Hematopoietic multipotent progenitor cell treated with erythropoietin and hydrocortisone succinate and interleukin-3 and kit ligand, for 4 days (in vitro differentiated cells): ENCODE measurements around the gene GBX2.
"Not testable (repeated sequence)": the region's sequence is repeated elsewhere in the genome, so short reads cannot be mapped to it uniquely, and the experiment has no call there.

Experiments
- DNase-seq: peaks from one replicate; pipeline ENCODE4 v3.0.0-alpha.2; 2015

The GBX2 gene

GRCh38 chr2:236143811-236144210 is 24.4 kb downstream of the GBX2 start:
- no peak for DNase-seq

GRCh38 chr2:236141616-236142015 is 26.6 kb downstream of the GBX2 start:
- not testable (repeated sequence) for DNase-seq

GRCh38 chr2:236137066-236137465 is 31.1 kb downstream of the GBX2 start:
- no peak for DNase-seq

- DNase-seq, result no peak
Observed at GRCh38 chr2:236136538-236136937, 31.6 kb downstream of the GBX2 start.

- no peak for DNase-seq
Observed at GRCh38 chr2:236133410-236134012, 34.7 kb downstream of the GBX2 start.

- no peak for DNase-seq
Observed at GRCh38 chr2:236131073-236131692, 37.0 kb downstream of the GBX2 start.

GRCh38 chr2:236130349-236130998 is 37.7 kb downstream of the GBX2 start:
- no peak for DNase-seq

GRCh38 chr2:236129935-236130334 is 38.3 kb downstream of the GBX2 start:
- DNase-seq, result no peak

- no peak for DNase-seq
Observed at GRCh38 chr2:236128321-236128720, 39.9 kb downstream of the GBX2 start.

GRCh38 chr2:236127010-236127409 is 41.2 kb downstream of the GBX2 start:
- no peak for DNase-seq

GRCh38 chr2:236125541-236125940 is 42.6 kb downstream of the GBX2 start:
- DNase-seq, result no peak

- DNase-seq, result no peak
Observed at GRCh38 chr2:236124182-236124893, 43.8 kb downstream of the GBX2 start.

GRCh38 chr2:236123716-236124115 is 44.5 kb downstream of the GBX2 start:
- no peak for DNase-seq

GRCh38 chr2:236122236-236122635 is 46.0 kb downstream of the GBX2 start:
- no peak for DNase-seq

GRCh38 chr2:236121546-236121945 is 46.6 kb downstream of the GBX2 start:
- no peak for DNase-seq

GRCh38 chr2:236120829-236121228 is 47.4 kb downstream of the GBX2 start:
- no peak for DNase-seq

GRCh38 chr2:236120141-236120601 is 48.0 kb downstream of the GBX2 start:
- DNase-seq, result no peak

- no peak for DNase-seq
Observed at GRCh38 chr2:236119476-236119875, 48.7 kb downstream of the GBX2 start.

- no peak for DNase-seq
Observed at GRCh38 chr2:236119003-236119402, 49.2 kb downstream of the GBX2 start.

- no peak for DNase-seq
Observed at GRCh38 chr2:236117861-236118269, 50.3 kb downstream of the GBX2 start.

- no peak for DNase-seq
Observed at GRCh38 chr2:236117401-236117800, 50.8 kb downstream of the GBX2 start.
